NOMO-1 (cell line): ENCODE results near the gene ZFHX3.

Experiments
- DNase-seq, 2 experiments: peaks; one replicate each; lab custom pipeline; 2025; ENCODE audit not compliant: unreplicated experiment in 2 of 2; lab: John Stamatoyannopoulos, UW

ZFHX3 gene

DNA sequence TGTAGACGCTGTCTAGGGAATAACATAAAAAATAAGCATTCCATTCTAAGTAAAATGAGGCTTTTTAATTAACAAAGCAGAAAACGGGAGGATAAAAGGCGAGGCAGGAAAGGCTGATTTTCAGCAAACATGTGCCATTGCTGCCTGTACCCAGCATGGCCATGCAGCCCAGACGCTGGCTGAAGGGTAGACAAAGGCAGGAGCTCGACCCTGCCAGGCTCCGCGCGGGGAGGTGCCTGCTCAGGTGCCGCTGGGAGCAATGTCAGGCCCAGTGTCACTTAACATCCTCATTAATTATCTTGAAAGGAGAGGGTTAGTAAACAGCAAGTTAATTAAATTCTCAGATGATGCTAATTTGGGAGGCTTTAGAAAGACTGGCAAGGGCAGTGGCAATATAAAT lies 136.0 kb downstream of the ZFHX3 start:
- DNase-seq: no peak

DNA sequence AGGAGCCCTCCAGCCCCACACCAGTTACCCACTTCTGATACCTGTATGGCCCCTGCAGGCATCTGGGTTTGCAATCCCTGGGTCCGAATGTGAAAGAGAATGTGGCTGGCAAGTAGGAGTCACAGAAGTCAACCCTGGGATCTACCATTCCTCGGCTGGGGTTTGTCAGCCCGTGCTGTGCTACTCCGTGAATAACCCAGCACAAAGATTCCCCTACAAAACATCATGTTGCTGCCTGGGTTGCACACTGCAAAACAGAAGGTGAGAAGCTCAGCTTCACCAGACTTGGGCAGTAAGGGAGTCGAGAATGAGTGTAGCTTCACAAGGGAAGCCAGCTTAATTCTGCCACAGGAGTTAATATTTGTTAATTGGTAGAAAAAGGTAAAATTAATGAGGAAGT lies 137.1 kb downstream of the ZFHX3 start:
- DNase-seq: no peak

DNA sequence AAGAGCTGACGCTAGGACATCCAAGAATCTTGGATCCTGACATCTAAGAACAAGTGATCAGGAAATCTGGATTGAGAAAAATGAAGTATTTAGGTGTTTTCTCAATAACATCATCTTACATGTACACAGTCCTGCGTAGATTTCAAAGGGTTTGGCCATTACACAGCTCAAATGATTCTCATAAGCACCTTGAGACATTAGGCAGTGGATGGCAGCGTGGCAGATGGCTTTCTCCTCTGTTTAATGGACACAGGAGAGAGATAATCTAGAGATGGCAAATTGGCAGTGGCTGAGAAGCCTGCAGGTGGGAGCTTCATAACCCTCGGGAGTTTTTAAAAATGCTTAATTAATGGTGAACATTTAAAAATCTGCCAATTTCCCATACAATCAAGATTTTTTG lies 137.5 kb downstream of the ZFHX3 start:
- no peak for DNase-seq

DNA sequence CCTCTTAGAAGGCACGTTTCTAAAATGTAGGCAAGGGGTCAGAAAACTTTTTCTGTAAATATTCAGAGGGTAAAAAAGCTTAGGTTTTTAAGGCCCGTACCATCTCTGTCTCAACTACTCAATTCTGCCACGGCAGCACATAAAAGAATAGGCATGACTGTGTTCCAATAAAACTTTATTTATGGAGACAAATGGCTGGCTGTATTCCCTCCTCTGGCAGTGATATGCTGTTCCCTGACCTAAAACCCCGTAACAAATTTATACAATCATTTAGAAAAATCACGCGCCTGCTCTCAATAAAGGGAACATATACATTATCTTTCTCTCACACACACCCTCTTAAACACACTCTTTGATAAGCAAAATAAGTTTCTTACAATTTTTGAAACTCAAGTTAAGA lies 138.7 kb downstream of the ZFHX3 start:
- DNase-seq: no peak

DNA sequence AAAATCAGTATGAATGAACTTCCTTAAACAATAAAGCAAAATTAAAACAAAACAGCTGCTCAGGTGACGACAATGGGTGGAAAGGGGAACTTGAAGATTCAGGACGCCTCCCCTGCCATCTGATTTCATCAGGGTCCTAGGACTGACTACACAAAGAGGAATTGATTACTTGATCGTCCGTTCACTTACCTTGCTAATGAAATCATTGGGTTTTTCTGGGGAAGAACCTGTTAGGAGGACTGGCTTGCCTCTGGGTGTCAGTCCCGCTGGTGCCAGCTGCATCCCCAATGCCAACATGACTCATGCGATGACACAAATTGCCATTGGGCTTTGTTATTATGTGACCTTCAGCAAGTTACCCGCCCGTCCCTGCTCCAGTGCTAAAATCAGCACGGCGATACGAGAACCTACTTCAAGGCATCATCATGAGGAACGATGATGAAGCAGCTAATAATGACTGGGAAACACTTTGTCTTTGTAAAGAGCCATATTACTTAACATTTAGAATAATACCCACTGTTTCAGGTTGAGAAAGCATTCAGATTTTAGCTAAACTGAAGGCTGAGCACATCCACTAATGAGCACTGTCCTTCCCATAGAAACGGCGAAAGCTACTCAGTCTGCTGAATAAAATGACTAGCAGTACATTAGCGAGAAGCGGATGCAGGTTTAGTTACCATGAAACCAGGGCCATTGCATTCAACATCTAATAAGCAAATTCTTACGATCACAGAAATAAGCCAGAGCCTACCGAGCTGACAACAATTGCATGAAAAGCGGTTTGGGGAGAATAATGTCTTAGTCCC lies 139.4 kb downstream of the ZFHX3 start:
- DNase-seq: peak; percentile 28 to 82

DNA sequence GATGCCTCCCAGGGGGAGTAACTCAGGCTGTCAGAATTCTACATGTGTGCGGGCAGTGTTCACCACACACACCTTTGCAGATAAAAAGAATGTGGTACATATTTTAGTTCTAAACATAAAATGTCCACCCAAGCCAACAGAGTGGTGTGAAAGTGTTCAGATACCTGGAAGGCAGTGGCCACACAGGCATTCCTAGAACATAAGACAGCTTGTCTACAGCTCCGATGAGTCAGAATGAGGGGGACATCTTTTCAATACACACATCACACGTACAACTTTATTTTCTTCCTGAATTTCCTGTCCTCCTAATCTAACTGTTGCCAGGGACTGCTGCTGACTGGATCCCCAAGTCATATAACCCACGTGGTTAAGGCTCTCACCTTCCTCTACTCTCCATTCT lies 142.3 kb downstream of the ZFHX3 start:
- DNase-seq: no peak

DNA sequence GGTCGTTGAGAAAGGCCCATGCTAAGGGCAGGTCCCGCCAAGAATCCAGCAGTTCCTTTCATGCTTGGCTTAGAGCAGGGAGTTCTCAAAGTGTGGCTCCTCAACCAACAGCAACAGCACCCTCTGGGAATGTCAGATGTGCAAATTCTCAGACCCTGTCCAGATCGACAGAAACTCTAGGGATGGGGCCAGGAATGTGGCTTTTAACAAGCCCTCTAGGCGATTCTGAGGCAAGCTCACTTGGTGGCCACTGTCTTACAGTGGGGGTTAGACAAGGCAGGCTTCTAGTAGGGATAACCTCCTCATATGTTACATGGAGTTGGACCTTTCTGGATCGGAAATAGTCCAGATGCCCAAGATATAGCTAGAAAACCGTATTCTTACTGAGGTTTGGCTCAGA lies 144.8 kb downstream of the ZFHX3 start:
- no peak for DNase-seq

DNA sequence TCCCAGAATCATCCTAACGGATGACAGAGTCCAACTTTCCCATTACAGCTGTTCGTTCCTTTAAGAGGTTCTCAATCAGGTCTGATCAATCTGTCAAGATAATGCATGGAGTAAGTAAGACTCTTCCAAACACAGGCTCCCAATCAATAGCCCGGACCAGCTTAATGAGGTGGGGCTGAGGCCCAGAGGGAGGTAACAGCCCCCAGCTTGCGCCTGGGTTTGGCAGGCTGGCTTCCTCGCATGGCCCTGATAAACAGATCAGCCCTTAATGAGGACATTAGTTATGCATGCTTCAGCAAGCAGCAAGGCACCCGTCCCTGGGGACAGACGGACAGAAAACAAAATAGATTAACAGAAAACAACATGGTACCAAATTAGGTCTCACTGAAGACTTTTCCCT lies 145.7 kb downstream of the ZFHX3 start:
- no peak for DNase-seq

DNA sequence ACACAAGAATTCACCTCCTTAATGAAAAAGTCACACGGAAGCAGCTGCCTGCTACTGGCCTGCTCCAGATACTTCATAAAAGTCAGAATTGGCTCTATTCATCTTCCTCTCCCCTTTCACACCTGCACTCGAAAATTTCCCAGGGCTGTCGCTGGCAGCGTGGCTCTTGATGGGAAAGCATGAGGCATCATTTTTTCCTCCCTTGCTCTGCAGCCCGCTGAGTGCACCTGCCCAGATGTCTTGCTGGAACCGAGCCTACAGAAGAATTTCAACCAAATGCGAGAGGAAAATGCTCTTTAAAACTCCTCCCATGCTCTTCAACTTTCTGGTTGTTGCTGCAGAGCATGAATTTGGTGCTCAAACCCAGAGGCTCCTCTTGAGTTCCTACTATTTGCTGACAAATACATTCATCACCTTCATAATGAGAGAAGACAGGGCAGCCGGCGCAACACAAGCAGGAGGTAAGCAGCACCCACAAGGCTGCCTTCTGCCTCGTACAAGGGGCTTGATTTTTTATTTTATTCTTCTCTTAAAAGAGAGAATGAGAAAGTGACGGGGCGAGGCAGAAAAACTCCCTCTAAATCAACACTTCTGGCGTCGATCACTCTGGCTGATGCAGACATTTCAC lies 146.8 kb downstream of the ZFHX3 start:
- DNase-seq: no peak

DNA sequence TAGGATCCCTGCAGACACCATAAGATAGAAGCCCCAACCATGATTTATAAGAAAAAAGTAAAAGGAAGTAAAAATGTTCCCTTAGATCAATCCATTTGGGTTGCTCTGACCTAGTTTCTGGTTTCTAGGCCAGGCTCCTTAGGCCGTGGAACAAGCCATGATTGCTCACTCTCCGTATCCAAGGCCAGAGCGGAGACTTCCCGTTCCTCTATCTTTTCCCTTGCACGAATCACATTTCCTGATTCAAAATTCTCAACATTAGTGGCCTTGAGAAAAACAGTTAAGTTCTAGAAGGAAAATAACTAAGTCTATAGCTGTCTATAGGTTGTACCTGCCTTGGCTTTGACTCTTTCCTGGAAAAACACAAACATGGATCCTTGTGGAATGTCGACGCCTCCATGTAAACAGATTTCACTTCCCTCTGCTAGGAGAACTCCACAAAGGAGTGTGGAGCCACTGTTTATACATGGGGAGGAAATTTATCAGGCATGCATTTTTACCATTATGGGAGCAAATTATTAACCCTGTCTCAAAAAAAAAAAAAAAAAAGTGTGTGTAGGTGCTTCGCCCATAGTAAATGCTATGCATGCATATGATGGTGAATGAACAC lies 149.6 kb downstream of the ZFHX3 start:
- no peak for DNase-seq

DNA sequence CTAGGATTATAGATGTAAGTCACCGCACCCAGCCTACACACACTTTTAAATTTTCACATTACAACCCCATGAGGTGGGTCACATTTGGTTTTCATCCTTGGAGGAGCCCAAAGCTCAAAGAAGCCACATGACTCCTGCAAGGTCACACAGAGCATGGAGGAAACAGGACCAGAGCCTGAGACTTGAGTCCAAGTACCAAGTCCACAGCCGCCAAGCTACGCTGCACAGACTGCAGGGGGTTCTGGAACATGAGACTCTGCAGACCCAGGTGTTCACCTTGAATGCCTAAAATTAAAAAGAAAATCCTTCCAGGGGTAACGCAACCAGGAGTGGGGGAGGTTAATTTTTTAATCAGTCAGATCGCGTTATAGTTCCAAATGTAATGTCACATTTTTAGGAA lies 150.2 kb downstream of the ZFHX3 start:
- DNase-seq: no peak

DNA sequence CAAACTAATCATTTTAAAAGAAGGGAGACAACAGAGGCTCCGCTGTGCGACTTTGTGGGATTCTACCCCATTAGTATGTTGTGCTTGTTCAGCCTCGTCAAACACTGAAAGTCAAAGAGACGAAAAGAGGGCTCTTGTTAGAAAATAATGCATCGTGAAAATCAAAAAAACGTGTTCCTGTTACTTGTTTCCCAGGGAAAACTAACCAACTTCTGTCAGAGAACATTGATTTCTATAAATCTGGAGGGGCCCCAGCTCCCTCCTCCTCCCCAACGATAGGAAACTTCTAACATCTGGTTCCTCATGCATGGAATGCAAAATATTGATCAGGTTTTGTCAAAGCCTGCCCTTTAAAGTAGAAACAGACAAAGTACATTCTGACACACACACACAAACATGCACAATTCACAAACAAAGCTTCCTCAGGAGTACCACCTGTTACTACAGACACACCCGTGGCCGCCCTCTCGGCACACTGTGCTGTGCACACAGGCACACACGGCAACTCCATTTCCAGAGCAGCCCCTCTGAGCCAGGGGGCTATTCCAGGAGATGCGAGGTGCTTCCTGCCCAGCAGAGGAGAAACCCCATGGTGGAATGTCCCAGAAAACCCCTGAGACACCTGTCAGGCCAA lies 151.3 kb downstream of the ZFHX3 start:
- DNase-seq: no peak

DNA sequence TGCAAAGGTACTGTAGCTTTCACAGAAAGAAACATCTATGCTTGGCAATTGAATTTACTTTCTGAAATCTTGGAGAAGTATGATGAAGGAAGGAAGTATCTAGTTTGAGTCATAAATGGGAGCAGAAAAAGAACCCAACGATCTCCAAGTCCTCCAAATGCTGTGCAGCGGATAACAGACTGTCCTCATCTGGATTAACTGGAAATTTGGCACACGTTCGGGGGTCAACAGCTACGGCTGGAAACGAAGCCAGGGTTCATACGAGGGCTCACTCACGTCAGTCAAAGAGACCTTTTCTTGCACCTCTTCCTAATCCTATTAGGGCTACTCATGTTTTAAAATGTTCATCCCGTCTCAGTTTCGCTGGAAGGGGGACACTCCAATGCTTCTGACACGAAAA lies 152.0 kb downstream of the ZFHX3 start:
- DNase-seq: no peak

DNA sequence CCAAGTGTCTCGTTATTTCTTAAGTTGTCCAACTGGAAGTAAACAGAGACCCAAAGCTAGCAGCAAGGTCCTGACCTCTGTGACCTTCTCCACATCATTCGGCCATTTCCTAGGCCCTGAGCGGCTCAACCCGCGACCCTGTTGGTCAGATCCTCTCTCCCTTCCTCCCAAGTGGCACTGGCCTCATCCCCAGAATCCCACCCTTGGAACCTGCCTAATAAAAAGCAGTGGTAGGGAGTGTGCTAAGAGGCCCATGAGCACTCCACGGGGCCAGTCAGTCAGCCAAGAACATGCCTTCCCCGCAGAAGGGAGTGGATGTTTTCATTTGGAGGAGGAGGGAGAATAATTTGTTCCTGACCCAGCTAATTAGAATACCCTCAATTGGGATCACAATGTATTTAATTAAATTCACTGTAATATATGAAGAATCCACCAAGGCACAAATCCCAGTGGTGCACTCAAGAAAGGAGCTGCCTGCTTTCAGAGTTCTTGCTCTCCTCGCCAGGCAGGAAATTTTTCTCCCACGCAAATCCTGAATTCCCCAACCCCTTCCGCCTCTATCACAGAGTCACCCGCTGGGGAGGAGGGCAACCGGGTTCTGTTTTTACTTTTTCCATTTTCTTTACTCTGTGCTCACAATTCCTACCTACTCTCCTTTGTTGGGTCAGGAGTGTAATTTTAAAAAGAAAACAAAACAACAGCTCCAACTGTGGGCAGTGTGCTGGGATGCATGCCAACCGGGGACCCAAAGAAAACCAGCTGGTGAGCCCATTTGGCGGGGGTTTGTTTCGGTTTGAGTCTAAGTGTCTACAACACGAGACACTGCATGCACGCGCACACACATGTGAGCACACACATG lies 153.4 kb downstream of the ZFHX3 start:
- DNase-seq: no peak

DNA sequence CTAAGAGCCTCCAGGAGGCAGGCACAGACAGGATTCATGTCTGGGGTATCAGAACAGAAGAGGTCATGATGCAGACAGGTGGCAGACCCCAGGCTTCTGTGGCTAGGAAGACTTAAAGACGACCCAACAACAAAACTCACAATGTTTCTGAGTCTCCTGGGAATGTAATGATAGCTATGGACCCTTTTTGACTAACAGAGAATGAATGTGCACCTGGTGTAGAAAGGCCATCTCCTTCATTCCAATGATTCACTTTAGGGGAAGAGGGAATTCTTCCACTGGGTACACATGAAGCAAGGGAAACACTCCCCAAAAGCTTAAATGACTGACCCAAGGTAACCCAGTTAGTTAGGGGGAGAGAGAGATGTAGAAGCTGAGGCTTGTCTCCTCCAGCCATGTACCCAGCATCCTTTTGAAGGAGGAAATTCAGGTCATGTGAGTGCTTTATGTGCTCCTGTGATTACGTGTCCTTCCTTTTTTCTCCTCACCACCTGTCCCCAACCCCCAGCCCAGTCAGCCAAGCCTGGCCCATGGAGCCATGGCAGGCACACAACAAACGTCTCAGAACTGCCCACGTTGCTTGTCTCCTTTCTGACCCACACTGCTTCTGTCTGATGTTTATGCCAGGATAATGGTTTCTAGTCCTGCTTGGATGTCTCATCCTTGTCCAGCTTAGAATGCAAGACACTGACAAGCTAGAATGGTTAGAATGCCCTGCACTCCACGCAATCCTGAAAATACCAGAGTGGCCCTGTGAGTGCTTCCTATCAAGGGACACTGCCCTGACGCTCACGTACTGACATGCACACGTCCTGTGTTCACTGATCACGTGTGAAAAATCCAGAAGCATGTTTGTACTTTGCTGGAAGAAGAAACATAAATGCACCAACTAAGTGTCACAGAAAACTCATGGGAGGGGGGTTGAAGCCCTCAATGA lies 156.4 kb downstream of the ZFHX3 start:
- DNase-seq: no peak

DNA sequence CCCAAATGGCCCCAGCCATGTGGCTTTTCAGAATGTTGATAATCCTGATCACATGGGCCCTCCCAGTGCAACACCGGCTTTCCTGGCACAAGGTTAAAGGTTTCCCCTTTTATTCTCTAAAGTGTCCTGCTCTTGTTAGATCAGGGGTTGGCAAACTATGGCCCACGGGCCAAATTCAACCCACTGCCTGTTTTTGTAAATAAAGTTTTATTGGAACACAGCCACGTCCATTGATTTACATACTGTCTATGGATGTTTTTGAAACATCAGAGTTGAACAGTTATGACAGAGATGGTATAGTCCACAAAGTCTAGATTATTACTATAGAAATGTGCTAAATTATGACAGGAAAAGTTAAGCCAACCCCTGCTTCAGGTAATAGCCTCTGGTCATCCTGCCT lies 157.3 kb downstream of the ZFHX3 start:
- DNase-seq: no peak

DNA sequence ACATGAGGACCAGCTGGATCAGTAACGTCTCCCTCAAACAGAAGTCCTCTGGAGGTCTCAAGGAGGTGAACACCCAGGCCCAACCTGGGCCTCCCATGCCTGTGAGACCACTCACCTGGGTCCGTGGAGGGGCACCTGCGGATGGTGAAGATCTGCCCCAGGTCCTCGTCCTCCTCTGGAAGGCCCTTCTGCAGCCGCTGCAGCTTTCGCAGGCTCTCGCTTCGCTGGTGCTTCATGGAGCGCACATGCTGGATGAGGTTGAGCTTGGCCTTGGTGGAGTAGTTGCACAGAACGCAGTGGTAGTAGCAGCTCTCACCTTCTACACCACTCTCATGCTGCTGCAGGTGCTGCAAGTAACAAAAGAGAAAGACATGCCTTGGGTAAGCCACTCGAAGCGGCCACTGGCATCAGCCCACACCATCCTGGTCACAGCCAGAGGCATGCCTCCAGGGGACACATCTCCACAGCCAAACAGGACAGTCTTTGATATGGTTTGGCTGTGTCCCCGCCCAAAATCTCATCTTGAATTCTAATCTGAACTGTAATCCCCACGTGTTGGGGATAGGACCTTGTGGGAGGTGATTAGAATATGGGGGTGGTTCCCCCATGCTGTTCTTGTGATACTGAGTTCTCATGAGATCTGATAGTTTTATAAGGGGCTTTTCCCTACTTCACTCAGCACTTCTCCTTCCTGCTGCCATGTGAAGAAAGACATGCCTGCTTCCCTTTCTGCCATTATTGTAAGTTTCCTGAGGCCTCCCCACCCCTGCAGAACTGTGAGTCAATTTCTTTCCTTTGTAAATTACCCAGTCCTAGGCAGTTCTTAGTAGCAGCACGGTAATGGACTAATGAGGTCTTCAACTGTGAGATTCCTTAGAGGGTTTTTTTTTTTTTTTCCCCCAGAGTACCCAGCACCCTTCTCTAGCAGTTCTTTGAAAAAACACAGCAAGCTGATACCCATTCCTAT lies 158.0 kb downstream of the ZFHX3 start:
- DNase-seq: no peak

DNA sequence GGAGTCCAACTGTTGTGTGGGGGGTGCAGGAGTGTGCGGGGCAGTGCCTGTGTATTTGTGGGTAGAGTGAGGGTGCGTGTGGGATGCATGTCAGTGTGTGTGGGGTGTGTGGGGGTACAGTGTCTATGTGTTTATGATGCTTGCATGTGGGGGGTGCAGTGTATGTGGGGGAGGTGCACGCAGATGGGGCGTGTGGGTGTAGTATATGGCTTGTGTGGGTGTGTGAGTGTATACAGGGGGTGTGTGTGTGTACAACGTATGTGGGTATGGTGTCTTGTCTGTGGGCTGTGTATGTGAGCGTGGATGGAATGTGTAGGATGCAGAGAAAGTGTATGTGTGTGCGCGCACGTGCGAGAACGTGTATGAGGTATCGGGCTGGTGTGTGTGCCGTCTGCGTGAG lies 160.4 kb downstream of the ZFHX3 start:
- no peak for DNase-seq
